GM21360 (cell line): ENCODE results near the gene PLIN3.
"Not testable (repeated sequence)": the region's sequence is repeated elsewhere in the genome, so short reads cannot be mapped to it uniquely, and the experiment has no call there.

Experiments
- ATAC-seq: cut with Tn5 transposase; IDR thresholded peaks from one replicate; pipeline ENCODE4 v1.9.1; 2021; ENCODE audit warnings: mild to moderate bottlenecking, moderate library complexity; ENCODE audit not compliant: unreplicated experiment

PLIN3 gene

GRCh38 chr19:4814625-4815425 lies 52.6 kb downstream of the PLIN3 start:
- ATAC-seq: no peak

- ATAC-seq: no peak
These were observed 55.9 kb downstream of the PLIN3 start for GRCh38 chr19:4811328-4812131.

DNA sequence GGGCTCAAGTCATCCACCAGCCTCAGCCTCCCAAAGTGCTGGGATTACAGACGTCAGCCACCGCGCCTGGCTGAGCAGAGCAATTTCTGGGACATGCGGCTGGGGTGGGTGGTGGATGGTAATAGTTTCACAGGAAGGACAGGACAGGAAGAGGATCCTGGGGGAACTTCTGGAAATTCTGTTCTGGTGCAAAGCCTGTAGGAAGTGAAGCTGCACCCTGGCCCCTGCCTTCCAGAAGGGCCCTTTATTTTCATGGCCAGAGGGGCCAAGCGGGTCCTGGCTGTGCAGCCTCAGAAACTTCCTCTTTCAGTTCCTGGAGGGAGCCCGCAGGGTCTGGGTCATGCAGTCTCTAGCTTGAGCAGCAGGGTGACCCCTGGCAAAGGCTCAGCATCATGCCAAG lies 60.3 kb downstream of the PLIN3 start:
- no peak for ATAC-seq

- no peak for ATAC-seq
These were observed 61.1 kb downstream of the PLIN3 start for GRCh38 chr19:4806384-4806783.

- not testable (repeated sequence) for ATAC-seq
These were observed 62.3 kb downstream of the PLIN3 start for GRCh38 chr19:4805140-4805539.

GRCh38 chr19:4803736-4804695 lies 63.5 kb downstream of the PLIN3 start:
- no peak for ATAC-seq

DNA sequence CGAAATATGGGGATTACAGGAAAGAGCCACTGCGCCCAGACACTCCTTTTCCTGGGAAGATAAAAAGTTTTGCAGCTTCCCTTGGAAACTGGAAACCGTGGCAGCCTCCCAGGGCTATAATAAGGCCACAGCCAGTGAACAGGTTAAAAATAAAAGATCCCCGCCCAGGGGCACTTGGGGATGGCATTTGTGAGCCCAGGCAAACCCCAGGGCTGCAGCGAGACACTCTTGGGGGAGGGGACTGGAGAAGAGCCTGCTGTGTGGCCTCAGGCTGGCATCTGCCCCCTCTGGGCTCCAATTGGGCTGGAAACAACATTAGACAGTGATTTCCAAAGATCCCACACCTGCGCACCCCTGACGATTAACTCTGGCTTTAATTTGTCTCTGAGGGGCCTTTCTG lies 64.8 kb downstream of the PLIN3 start:
- no peak for ATAC-seq

GRCh38 chr19:4801085-4801619 lies 66.3 kb downstream of the PLIN3 start:
- ATAC-seq: no peak

GRCh38 chr19:4800591-4801081 lies 66.8 kb downstream of the PLIN3 start:
- ATAC-seq: no peak

DNA sequence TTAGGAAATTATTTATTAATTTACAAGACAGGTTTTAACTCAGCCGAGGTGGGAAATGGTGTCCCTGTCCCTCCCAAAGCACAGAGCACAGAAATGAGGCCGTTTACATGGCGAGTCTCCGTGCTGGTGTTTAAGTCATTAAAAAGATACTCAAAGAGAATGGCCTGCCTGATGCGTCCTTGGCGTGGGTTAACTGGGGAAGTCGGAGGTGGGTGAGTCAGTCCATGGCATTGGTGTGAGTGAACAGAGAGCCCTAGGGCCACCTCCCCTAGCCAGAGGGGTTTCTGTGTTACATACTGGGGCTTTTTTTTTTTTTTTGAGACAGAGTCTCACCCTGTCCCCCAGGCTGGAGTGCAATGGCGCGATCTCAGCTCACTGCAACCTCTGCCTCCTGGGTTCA lies 72.1 kb downstream of the PLIN3 start:
- no peak for ATAC-seq

DNA sequence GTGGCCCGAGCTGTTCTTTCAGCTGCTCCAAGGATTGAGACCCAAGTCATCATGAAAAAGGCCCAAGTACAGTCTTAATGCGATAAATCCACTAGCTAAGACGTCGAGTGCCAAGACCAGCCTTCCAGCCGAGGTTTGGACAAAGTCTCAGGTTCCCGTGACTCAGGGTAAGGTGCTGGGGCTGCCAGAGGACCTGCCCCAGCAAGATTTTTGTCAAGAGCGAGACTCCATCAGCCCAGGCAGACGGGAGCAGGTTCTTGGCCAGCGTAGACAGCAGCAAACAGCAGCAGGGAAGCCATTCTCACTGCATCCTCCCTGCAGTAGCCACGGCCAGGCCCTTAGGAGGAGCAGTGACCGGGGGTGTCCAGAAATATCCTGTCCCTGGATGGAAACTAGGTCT lies 72.5 kb downstream of the PLIN3 start:
- no peak for ATAC-seq

GRCh38 chr19:4793278-4793677 lies 74.2 kb downstream of the PLIN3 start:
- ATAC-seq: not testable (repeated sequence)

DNA sequence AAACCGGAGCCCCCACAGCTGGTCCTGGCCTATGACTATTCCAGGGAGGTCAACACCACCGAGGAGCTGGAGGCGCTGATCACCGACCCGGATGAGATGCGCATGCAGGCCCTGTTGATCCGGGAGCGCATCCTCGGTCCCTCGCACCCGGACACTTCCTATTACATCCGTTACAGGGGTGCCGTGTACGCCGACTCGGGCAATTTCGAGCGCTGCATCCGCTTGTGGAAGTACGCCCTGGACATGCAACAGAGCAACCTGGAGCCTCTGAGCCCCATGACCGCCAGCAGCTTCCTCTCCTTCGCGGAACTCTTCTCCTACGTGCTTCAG lies 74.6 kb downstream of the PLIN3 start:
- not testable (repeated sequence) for ATAC-seq

DNA sequence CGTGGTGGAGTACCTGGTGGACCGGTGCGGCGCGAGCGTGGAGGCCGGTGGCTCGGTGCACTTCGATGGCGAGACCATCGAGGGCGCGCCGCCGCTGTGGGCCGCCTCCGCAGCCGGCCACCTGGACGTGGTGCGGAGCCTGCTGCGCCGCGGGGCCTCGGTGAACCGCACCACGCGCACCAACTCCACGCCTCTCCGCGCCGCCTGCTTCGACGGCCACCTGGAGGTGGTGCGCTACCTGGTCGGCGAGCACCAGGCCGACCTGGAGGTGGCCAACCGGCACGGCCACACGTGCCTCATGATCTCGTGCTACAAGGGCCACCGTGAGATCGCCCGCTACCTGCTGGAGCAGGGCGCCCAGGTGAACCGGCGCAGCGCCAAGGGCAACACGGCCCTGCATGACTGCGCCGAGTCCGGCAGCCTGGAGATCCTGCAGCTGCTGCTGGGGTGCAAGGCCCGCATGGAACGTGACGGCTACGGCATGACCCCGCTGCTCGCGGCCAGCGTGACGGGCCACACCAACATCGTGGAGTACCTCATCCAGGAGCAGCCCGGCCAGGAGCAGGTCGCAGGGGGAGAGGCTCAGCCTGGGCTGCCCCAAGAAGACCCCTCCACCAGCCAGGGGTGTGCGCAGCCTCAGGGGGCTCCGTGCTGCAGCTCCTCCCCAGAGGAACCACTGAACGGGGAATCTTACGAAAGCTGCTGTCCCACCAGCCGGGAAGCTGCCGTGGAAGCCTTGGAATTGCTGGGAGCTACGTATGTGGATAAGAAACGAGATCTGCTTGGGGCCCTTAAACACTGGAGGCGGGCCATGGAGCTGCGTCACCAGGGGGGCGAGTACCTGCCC lies 75.2 kb downstream of the PLIN3 start:
- not testable (repeated sequence) for ATAC-seq

DNA sequence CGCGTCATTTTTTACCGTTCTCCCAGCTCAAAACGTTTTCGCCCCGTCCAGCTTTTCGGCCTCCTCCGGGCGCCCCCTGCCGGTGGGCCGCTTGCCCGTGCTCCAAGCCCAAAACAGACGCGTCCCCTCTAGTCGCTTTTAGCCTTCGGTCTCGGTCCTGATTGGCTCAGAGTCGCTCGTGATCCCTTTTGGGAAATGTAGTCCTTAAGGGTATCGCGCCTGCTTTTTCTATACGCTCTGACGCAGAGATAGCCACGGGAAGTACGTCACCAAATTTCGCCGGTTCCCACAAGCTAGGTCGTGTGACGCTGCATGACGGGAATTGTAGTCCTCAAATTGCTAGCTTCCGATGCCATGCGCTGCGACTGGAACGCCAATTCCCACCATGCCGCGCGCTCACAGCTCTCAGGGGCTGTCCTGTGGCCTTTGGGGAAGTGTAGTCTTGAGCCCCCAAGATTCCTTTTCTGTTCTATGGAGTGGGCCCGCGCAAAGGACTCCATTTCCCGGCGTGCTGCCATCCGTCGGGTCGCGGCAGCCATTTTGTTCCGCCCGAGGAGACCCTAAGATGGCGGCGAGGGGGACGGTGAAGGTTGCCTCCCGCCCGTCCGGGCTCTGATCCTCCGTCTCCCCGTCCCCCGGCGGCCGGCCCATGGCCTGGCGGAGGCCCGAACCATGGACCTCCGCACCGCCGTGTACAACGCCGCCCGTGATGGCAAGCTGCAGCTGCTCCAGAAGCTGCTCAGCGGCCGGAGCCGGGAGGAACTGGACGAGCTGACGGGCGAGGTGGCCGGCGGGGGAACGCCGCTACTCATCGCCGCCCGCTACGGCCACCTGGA lies 76.1 kb downstream of the PLIN3 start, which contains the start of gene FEM1A:
TSS of gene FEM1A (plus strand) at position 552 of the 836 bp plus-strand sequence. CDS start at position 673, 121 bp downstream.
- peak; percentile 88 for ATAC-seq
